ENCODE measurements around the gene POU3F3. TPM values are rescaled to one million over a fixed set of nuclear protein-coding genes. Genes with fewer than 3 reads are reported as not detected.

POU3F3 gene
- total RNA-seq, 1 experiment from 2014 or later: not detected

- CTCF ChIA-PET: no interaction called here
- no peaks in the 10 kb centered on the region for H3K4me1 Mint-ChIP-seq (ENCODE audit: low read depth, unreplicated experiment)
- no peaks in the 10 kb centered on the region for H3K36me3 Mint-ChIP-seq (ENCODE audit: insufficient read depth, unreplicated experiment)
- H3K27me3 Mint-ChIP-seq (ENCODE audit: unreplicated experiment): peaks cover 59% of the 10 kb centered on the region
- H3K9me3 Mint-ChIP-seq (ENCODE audit: low read depth, unreplicated experiment): no peaks in the 10 kb centered on the region
- no TSS peak for BruUV-seq (replicated peaks)
- DNase-seq: no peak
- intact Hi-C loops (cut with micrococcal nuclease; ENCODE audit: unreplicated experiment): no loop called here
- no peak for TF ChIP-seq CTCF (IDR thresholded peaks at IDR 0.05; ENCODE audit: unreplicated experiment)
- H3K4me3 Mint-ChIP-seq (ENCODE audit: low read depth, unreplicated experiment): no peak overlapping the region
- H3K27ac Mint-ChIP-seq (ENCODE audit: unreplicated experiment): no peak overlapping the region
Observed at GRCh38 chr2:104845552-104845931, 8.4 kb upstream of the POU3F3 start.

GRCh38 chr2:104845946-104846785 is 7.7 kb upstream of the POU3F3 start:
- peaks cover 65% of the 10 kb centered on the region for H3K27me3 Mint-ChIP-seq (ENCODE audit: unreplicated experiment)
- intact Hi-C loops (cut with micrococcal nuclease; ENCODE audit: unreplicated experiment): no loop called here
- no TSS peak for BruUV-seq (replicated peaks)
- H3K27ac Mint-ChIP-seq (ENCODE audit: unreplicated experiment): no peak overlapping the region
- no peak for DNase-seq
- H3K36me3 Mint-ChIP-seq (ENCODE audit: insufficient read depth, unreplicated experiment): no peaks in the 10 kb centered on the region
- no peaks in the 10 kb centered on the region for H3K4me1 Mint-ChIP-seq (ENCODE audit: low read depth, unreplicated experiment)
- TF ChIP-seq CTCF (IDR thresholded peaks at IDR 0.05; ENCODE audit: unreplicated experiment): no peak
- CTCF ChIA-PET: no interaction called here
- no peak overlapping the region for H3K4me3 Mint-ChIP-seq (ENCODE audit: low read depth, unreplicated experiment)
- H3K9me3 Mint-ChIP-seq (ENCODE audit: low read depth, unreplicated experiment): no peaks in the 10 kb centered on the region

DNA sequence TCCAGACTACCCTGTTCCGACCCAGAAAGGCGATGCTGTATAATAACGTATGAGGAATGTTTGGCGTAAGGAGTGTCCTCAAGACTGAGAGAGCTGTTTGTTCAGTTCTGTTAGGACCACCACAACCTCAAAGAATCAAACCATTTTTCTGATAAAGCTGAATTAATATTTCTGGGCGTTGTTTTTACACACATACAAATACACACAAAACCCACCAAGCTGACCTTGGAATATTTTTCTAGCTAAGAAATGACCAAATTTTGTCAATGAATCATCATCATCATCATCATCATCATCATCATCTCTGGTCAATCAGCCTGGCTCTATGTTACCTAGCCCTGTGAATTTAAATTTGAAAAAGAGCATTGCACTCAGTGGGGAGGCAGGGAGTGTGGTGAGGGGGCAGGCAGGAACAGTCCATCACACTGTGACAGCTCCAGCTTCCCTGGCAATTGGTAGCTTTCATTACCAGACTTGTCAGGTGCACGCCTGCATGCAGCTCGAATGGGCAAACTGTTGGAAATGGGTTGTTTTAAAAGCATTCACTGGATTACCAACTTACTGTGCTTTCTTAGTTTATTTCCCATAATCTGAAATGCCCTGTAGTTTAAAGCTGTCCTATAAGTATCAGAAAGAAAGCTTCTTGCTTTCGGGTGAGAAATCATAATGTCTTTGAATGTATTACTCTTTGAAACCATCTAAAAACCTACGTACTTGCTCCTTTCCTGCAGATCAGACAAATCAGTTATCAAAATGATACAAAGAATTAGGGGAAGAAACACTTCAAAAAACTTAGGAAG is 6.9 kb upstream of the POU3F3 start:
- H3K4me1 Mint-ChIP-seq (ENCODE audit: low read depth, unreplicated experiment): peaks cover 6% of the 10 kb centered on the region
- intact Hi-C loops (cut with micrococcal nuclease; ENCODE audit: unreplicated experiment): no loop called here
- TF ChIP-seq CTCF (IDR thresholded peaks at IDR 0.05; ENCODE audit: unreplicated experiment): no peak
- no peaks in the 10 kb centered on the region for H3K9me3 Mint-ChIP-seq (ENCODE audit: low read depth, unreplicated experiment)
- BruUV-seq (replicated peaks): no TSS peak
- H3K4me3 Mint-ChIP-seq (ENCODE audit: low read depth, unreplicated experiment): no peak overlapping the region
- H3K27me3 Mint-ChIP-seq (ENCODE audit: unreplicated experiment): peaks cover 74% of the 10 kb centered on the region
- CTCF ChIA-PET: no interaction called here
- no peak overlapping the region for H3K27ac Mint-ChIP-seq (ENCODE audit: unreplicated experiment)
- no peaks in the 10 kb centered on the region for H3K36me3 Mint-ChIP-seq (ENCODE audit: insufficient read depth, unreplicated experiment)
- DNase-seq: no peak

- no peak for DNase-seq
- no peaks in the 10 kb centered on the region for H3K36me3 Mint-ChIP-seq (ENCODE audit: insufficient read depth, unreplicated experiment)
- H3K4me3 Mint-ChIP-seq (ENCODE audit: low read depth, unreplicated experiment): no peak overlapping the region
- peaks cover 13% of the 10 kb centered on the region for H3K4me1 Mint-ChIP-seq (ENCODE audit: low read depth, unreplicated experiment)
- H3K9me3 Mint-ChIP-seq (ENCODE audit: low read depth, unreplicated experiment): no peaks in the 10 kb centered on the region
- H3K27me3 Mint-ChIP-seq (ENCODE audit: unreplicated experiment): peaks cover 80% of the 10 kb centered on the region
- no peak overlapping the region for H3K27ac Mint-ChIP-seq (ENCODE audit: unreplicated experiment)
- no TSS peak for BruUV-seq (replicated peaks)
- intact Hi-C loops (cut with micrococcal nuclease; ENCODE audit: unreplicated experiment): no loop called here
- no peak for TF ChIP-seq CTCF (IDR thresholded peaks at IDR 0.05; ENCODE audit: unreplicated experiment)
- CTCF ChIA-PET: no interaction called here
Observed at GRCh38 chr2:104847586-104848160, 6.2 kb upstream of the POU3F3 start.

Data from Calu3 (cell line).